Measurements from ENCODE around the gene OR8D4.

Gene OR8D4

DNA sequence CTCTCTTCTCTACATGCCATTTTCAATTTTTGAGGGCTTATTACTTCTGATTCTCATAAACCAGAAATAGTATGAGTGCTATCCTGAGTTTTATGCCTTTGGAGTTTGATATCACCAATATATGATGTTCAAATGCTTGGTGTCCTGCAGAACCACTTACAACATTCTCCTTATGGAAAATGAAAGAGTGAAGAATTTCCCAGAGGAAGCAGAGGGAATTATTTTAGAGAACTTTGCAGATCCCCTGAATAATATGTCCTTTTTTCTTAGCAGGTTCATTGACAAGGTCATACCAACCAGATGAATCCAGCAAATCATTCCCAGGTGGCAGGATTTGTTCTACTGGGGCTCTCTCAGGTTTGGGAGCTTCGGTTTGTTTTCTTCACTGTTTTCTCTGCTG, 37.4 kb downstream of the OR8D4 start, which contains the start of gene OR4D5:
OR4D5 (plus strand) TSS at position 301 of the 400 bp plus-strand sequence; CDS start at position 301, 0 bp downstream.
- no peak for DNase-seq
- H2AFZ ChIP-seq (ENCODE audit: low read depth, low read length): no peak within 1 kb of the TSS
- H3K36me3 ChIP-seq (ENCODE audit: insufficient read depth, low read length): no peaks in the 10 kb centered on the region
- no peak within 1 kb of the TSS for H3K4me2 ChIP-seq (ENCODE audit: insufficient read depth, low read length)
- no peaks in the 10 kb centered on the region for H4K20me1 ChIP-seq (ENCODE audit: insufficient read depth, low read length)
- H3K27me3 ChIP-seq (ENCODE audit: insufficient read depth, low read length, poor library complexity): no peaks in the 10 kb centered on the region
- H3K79me2 ChIP-seq (ENCODE audit: insufficient read depth, low read length): no peaks in the 10 kb centered on the region
- no peak within 1 kb of the TSS for H3K27ac ChIP-seq (ENCODE audit: low read length)
- ATAC-seq (ENCODE audit: insufficient read depth, low read depth): no peak
- no peak for TF ChIP-seq EZH2 (IDR thresholded peaks at IDR 0.05; ENCODE audit: borderline replicate concordance, low read depth, low read length, severe bottlenecking)
- TF ChIP-seq, protein P1, sequence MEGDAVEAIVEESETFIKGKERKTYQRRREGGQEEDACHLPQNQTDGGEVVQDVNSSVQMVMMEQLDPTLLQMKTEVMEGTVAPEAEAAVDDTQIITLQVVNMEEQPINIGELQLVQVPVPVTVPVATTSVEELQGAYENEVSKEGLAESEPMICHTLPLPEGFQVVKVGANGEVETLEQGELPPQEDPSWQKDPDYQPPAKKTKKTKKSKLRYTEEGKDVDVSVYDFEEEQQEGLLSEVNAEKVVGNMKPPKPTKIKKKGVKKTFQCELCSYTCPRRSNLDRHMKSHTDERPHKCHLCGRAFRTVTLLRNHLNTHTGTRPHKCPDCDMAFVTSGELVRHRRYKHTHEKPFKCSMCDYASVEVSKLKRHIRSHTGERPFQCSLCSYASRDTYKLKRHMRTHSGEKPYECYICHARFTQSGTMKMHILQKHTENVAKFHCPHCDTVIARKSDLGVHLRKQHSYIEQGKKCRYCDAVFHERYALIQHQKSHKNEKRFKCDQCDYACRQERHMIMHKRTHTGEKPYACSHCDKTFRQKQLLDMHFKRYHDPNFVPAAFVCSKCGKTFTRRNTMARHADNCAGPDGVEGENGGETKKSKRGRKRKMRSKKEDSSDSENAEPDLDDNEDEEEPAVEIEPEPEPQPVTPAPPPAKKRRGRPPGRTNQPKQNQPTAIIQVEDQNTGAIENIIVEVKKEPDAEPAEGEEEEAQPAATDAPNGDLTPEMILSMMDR (IDR thresholded peaks at IDR 0.05; ENCODE audit: borderline replicate concordance, extremely low read depth, low read length, poor library complexity, severe bottlenecking): no peak
- H3K4me1 ChIP-seq (ENCODE audit: insufficient read depth, low read length): no peaks in the 10 kb centered on the region
- no peak within 1 kb of the TSS for H3K4me3 ChIP-seq (ENCODE audit: low read depth in 1 of 2, low read length in 2 of 2)
- no peaks in the 10 kb centered on the region for H3K9me3 ChIP-seq (ENCODE audit: insufficient read depth, low read length, severe bottlenecking)
- H3K9ac ChIP-seq (ENCODE audit: low read depth, low read length): no peak within 1 kb of the TSS

DNA sequence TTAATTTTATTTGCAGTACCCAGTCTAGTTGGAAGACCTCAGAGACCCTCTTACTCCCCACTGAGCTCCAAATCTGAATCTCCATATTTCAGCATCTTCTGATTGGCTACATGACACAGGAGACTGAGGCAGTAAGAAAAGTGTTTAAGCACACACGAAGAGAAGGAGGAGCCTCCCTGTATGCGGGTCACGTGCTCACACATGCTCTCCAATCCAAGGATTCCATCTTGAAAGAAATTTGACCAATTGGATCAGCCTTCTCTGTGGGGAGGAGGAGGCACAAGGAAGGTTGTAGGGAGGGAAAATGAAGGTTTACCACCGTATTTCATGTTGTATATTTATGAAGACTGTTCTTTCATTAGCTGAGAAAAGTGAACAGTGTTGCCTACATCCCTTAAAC, 40.4 kb downstream of the OR8D4 start:
- peaks cover 6% of the 10 kb centered on the region for H3K27me3 ChIP-seq (ENCODE audit: insufficient read depth, low read length, poor library complexity)
- no peaks in the 10 kb centered on the region for H3K4me1 ChIP-seq (ENCODE audit: insufficient read depth, low read length)
- no peaks in the 10 kb centered on the region for H3K79me2 ChIP-seq (ENCODE audit: insufficient read depth, low read length)
- H3K4me2 ChIP-seq (ENCODE audit: insufficient read depth, low read length): no peak overlapping the region
- H3K36me3 ChIP-seq (ENCODE audit: insufficient read depth, low read length): no peaks in the 10 kb centered on the region
- no peak for DNase-seq
- no peak overlapping the region for H2AFZ ChIP-seq (ENCODE audit: low read depth, low read length)
- no peak overlapping the region for H3K9ac ChIP-seq (ENCODE audit: low read depth, low read length)
- no peak overlapping the region for H3K4me3 ChIP-seq (ENCODE audit: low read depth in 1 of 2, low read length in 2 of 2)
- no peaks in the 10 kb centered on the region for H4K20me1 ChIP-seq (ENCODE audit: insufficient read depth, low read length)
- no peaks in the 10 kb centered on the region for H3K9me3 ChIP-seq (ENCODE audit: insufficient read depth, low read length, severe bottlenecking)
- no peak for ATAC-seq (ENCODE audit: insufficient read depth, low read depth)
- no peak overlapping the region for H3K27ac ChIP-seq (ENCODE audit: low read length)
- TF ChIP-seq, protein P1 (IDR thresholded peaks at IDR 0.05; ENCODE audit: borderline replicate concordance, extremely low read depth, low read length, poor library complexity, severe bottlenecking): no peak
- no peak for TF ChIP-seq EZH2 (IDR thresholded peaks at IDR 0.05; ENCODE audit: borderline replicate concordance, low read depth, low read length, severe bottlenecking)

DNA sequence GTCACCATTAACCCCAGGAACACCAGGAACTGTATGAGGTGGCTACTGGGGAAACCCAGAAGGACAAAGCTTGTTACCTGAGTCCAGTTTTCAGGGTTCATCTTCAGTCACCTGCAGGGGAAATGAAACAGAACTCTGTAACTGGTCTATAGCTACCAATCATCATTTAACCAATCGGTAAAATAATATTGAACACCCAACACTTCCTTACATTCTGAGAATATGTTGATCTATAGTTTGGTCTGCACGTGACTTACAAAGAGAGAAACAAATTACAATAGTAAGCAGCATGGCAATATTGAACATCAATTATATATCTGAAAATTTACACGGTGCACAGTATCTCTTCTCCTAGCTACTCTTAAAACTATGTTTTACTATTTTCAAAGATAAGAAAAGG, 41.8 kb downstream of the OR8D4 start, which contains the start of gene OR6T1:
OR6T1 (minus strand) TSS at position 101 of the 400 bp plus-strand sequence; CDS start at position 101, 0 bp downstream.
- H3K27ac ChIP-seq (ENCODE audit: low read length): no peak within 1 kb of the TSS
- ATAC-seq (ENCODE audit: insufficient read depth, low read depth) (no peak), DNase-seq (no peak)
- H3K79me2 ChIP-seq (ENCODE audit: insufficient read depth, low read length): no peaks in the 10 kb centered on the region
- H4K20me1 ChIP-seq (ENCODE audit: insufficient read depth, low read length): no peaks in the 10 kb centered on the region
- no peak within 1 kb of the TSS for H3K4me2 ChIP-seq (ENCODE audit: insufficient read depth, low read length)
- no peak within 1 kb of the TSS for H2AFZ ChIP-seq (ENCODE audit: low read depth, low read length)
- no peak within 1 kb of the TSS for H3K4me3 ChIP-seq (ENCODE audit: low read depth in 1 of 2, low read length in 2 of 2)
- H3K27me3 ChIP-seq (ENCODE audit: insufficient read depth, low read length, poor library complexity): peaks cover 12% of the 10 kb centered on the region
- H3K4me1 ChIP-seq (ENCODE audit: insufficient read depth, low read length): no peaks in the 10 kb centered on the region
- H3K9me3 ChIP-seq (ENCODE audit: insufficient read depth, low read length, severe bottlenecking): no peaks in the 10 kb centered on the region
- H3K9ac ChIP-seq (ENCODE audit: low read depth, low read length): no peak within 1 kb of the TSS
- TF ChIP-seq, protein P1 (IDR thresholded peaks at IDR 0.05; ENCODE audit: borderline replicate concordance, extremely low read depth, low read length, poor library complexity, severe bottlenecking): no peak
- no peak for TF ChIP-seq EZH2 (IDR thresholded peaks at IDR 0.05; ENCODE audit: borderline replicate concordance, low read depth, low read length, severe bottlenecking)
- no peaks in the 10 kb centered on the region for H3K36me3 ChIP-seq (ENCODE audit: insufficient read depth, low read length)

DNA sequence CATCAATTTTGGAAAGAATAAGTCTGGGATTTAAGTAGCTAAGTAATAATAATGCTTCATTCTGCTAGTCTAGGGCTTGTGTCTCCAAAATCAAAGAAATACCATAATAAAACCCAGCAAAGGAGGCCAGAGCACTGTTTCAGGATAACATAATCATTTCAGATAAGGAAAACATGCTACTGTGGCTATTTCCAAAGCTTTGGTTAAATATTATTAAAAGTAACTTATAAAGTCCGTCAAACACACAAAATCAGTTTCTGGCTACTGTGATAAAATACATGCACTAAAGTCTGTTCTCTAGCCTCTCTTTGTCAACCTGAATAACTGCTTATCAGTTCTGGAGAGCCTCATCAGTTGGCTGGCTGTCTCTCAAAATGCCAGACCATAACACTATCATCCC, 43.2 kb downstream of the OR8D4 start:
- no peak for TF ChIP-seq EZH2 (IDR thresholded peaks at IDR 0.05; ENCODE audit: borderline replicate concordance, low read depth, low read length, severe bottlenecking)
- TF ChIP-seq, protein P1 (IDR thresholded peaks at IDR 0.05; ENCODE audit: borderline replicate concordance, extremely low read depth, low read length, poor library complexity, severe bottlenecking): no peak
- Histone ChIP-seq H4K20me1 (ENCODE audit: insufficient read depth, low read length) (no peaks in the 10 kb centered on the region), H2AFZ (ENCODE audit: low read depth, low read length) (no peak overlapping the region), H3K27ac (ENCODE audit: low read length) (no peak overlapping the region), H3K4me3 (ENCODE audit: low read depth in 1 of 2, low read length in 2 of 2) (no peak overlapping the region), H3K27me3 (ENCODE audit: insufficient read depth, low read length, poor library complexity) (peaks cover 12% of the 10 kb centered on the region), H3K36me3 (ENCODE audit: insufficient read depth, low read length) (no peaks in the 10 kb centered on the region), H3K4me2 (ENCODE audit: insufficient read depth, low read length) (no peak overlapping the region), H3K4me1 (ENCODE audit: insufficient read depth, low read length) (no peaks in the 10 kb centered on the region), H3K79me2 (ENCODE audit: insufficient read depth, low read length) (no peaks in the 10 kb centered on the region), H3K9me3 (ENCODE audit: insufficient read depth, low read length, severe bottlenecking) (no peaks in the 10 kb centered on the region), H3K9ac (ENCODE audit: low read depth, low read length) (no peak overlapping the region)
- DNase-seq (no peak), ATAC-seq (ENCODE audit: insufficient read depth, low read depth) (no peak)
